Thyroid gland (tissue), 4 donors: ENCODE results near the gene SH3BP1.

Experiments
- CTCF ChIP-seq, 6 experiments: fragments of 200-600 bp in 3 of 6; fragments of 450-650 bp in 3 of 6; sonication (generic) in 3 of 6; IDR thresholded peaks; one replicate each; pipeline ENCODE4 v1.5.1; 2016 to 2019; ENCODE audit warnings: antibody characterized with exemption in 6 of 6, mild to moderate bottlenecking in 2 of 6, inconsistent platforms in 1 of 6, moderate library complexity in 1 of 6
- POLR2A ChIP-seq, 2 donors: fragments of 450-650 bp; IDR thresholded peaks; one replicate each; pipeline ENCODE4 v1.6.1; 2017; ENCODE audit warnings: antibody characterized with exemption in 2 of 2, mild to moderate bottlenecking in 2 of 2, moderate library complexity in 1 of 2

DNA sequence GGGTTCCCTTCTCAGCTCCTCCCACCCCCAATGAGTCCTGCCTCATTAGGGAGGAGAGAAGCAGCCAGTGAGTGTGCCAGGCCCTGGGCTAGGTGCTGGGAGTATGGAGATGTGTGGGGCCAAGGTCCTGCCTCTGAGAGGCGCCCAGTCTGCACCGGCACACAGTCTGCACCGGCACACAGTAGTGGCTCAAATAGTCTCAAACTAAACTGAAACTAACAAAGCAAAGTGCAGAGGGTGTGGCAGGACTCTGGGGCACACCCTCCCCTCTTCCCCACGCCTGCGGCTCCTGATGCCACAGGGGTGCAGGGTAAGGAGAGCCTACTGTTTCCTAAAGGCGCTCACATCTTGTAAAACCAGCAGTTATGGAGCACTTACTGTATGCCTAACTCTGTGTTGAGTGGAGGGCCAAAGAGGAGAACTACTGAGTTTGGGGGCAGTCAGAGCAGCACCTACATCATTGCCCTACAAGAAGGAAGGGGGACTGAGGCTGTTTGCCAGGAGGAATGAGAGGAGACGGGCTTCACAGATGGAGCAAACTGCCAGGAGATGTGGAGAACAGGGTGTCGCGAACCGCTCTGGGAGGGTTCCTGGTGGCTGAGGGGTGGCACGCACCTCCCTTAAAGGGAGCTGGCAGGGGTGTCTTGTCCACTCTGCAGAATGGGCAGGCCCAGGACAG is 939 bp upstream of the SH3BP1 start:
- TF ChIP-seq CTCF (IDR thresholded peaks at IDR 0.05) (no peak), POLR2A (IDR thresholded peaks at IDR 0.05) (no peak)
